GM12878 (cell line): ENCODE measurements around the gene NOL4L. TPM values are rescaled to one million over a fixed set of nuclear protein-coding genes. Genes with fewer than 3 reads are reported as not detected.

Source experiments
- ATAC-seq: fragments of 200-7000 bp; cut with Tn5 transposase; 3 replicates; pipeline ENCODE4 v1.9.1; 2020; ENCODE audit warnings: mild to moderate bottlenecking, moderate library complexity
- BruUV-seq: library from RNA; stranded (reverse); fragments of 400-500 nt; replicated peaks from 2 replicates; lab custom pipeline; 2021; lab: Mats Ljungman, UMichigan
- CTCF ChIA-PET: fragments of 300-600 bp; sonication (Branson Sonifier 250); formaldehyde crosslinking; extraction: SDS; loops from one replicate; lab custom pipeline; 2021; ENCODE audit warnings: inconsistent platforms; lab: Yijun Ruan, JAX
- POLR2A ChIA-PET: fragments of 350-600 bp; formaldehyde crosslinking; extraction: SDS; loops from one replicate; lab custom pipeline; 2021; ENCODE audit warnings: inconsistent platforms; lab: Charles Lee
- RAD21 ChIA-PET: fragments of 300-600 bp; sonication (Branson Sonifier 250); formaldehyde crosslinking; loops from one replicate; lab custom pipeline; 2023; ENCODE audit warnings: antibody characterized with exemption; ENCODE audit not compliant: unreplicated experiment; lab: Charles Lee
- SMC1A ChIA-PET: fragments of 300-600 bp; sonication (Branson Sonifier 250); formaldehyde crosslinking; loops from one replicate; lab custom pipeline; 2023; ENCODE audit not compliant: unreplicated experiment, uncharacterized antibody; lab: Charles Lee
- DNase-seq: peaks from one replicate; pipeline ENCODE4 v3.0.0-alpha.2; 2011; ENCODE audit warnings: low read depth, low spot score
- FAIRE-seq: peaks from 3 replicates; lab custom pipeline; 2011; peaks lifted over from hg19 to GRCh38; lab: Jason Lieb, UNC
- H2AFZ ChIP-seq: 2 replicates; pipeline ENCODE4 v1.6.0; 2011; ENCODE audit warnings: low read depth, low read length, control low read depth; ENCODE audit not compliant: control insufficient read depth
- H3K27ac ChIP-seq: 2 replicates; pipeline ENCODE4 v1.5.1; 2011; ENCODE audit warnings: control low read depth; ENCODE audit not compliant: control insufficient read depth, insufficient read depth
- H3K27me3 ChIP-seq, 2 experiments: replicated peaks in 1 of 2; 2 replicates each; pipeline versions ENCODE4 v1.6.0 to v1.6.1; 2011; ENCODE audit warnings: low read length in 1 of 2; ENCODE audit not compliant: control insufficient read depth in 2 of 2, insufficient read depth in 2 of 2
- H3K36me3 ChIP-seq, 2 experiments: 2 replicates each; pipeline ENCODE4 v1.5.1; 2011; ENCODE audit warnings: low read length in 1 of 2; ENCODE audit not compliant: control insufficient read depth in 2 of 2, insufficient read depth in 2 of 2
- H3K4me1 ChIP-seq: 2 replicates; pipeline ENCODE4 v1.6.1; 2011; ENCODE audit warnings: mild to moderate bottlenecking, low read length, moderate library complexity, mixed read lengths; ENCODE audit not compliant: control insufficient read depth, insufficient read depth
- H3K4me2 ChIP-seq: 2 replicates; pipeline ENCODE4 v1.6.0; 2011; ENCODE audit warnings: control low read depth; ENCODE audit not compliant: control insufficient read depth, insufficient read depth
- H3K4me3 ChIP-seq: fragments of 200-600 bp; sonication (generic); 2 replicates; pipeline ENCODE4 v1.5.1; 2016
- H3K79me2 ChIP-seq: 2 replicates; pipeline ENCODE4 v1.6.0; 2011; ENCODE audit warnings: low read length; ENCODE audit not compliant: control insufficient read depth, insufficient read depth
- H3K9ac ChIP-seq: 2 replicates; pipeline ENCODE4 v1.8.0; 2011; ENCODE audit warnings: low read length, control low read depth, mixed read lengths; ENCODE audit not compliant: control insufficient read depth, insufficient read depth
- H3K9me3 ChIP-seq: replicated peaks from 3 replicates; pipeline ENCODE4 v1.5.1; 2011; ENCODE audit warnings: mild to moderate bottlenecking, low read length; ENCODE audit not compliant: control insufficient read depth, insufficient read depth
- H4K20me1 ChIP-seq: 2 replicates; pipeline ENCODE4 v1.6.0; 2011; ENCODE audit not compliant: control insufficient read depth, insufficient read depth
- CHD4 ChIP-seq: fragments of 200-600 bp; sonication (generic); IDR thresholded peaks from 2 replicates; pipeline ENCODE4 v1.6.1; 2016; ENCODE audit warnings: mild to moderate bottlenecking
- HDAC6 ChIP-seq: fragments of 200-600 bp; sonication (generic); IDR thresholded peaks from one replicate; pipeline ENCODE4 v1.8.0; 2017; ENCODE audit warnings: antibody characterized with exemption; ENCODE audit not compliant: unreplicated experiment
- IRF4 ChIP-seq: IDR thresholded peaks from 2 replicates; pipeline ENCODE4 v1.6.1; 2011; ENCODE audit warnings: low read depth, low read length
- MEF2B ChIP-seq: fragments of 450-650 bp; IDR thresholded peaks from 2 replicates; pipeline ENCODE4 v1.6.1; 2018; ENCODE audit warnings: mild to moderate bottlenecking, moderate library complexity; ENCODE audit not compliant: partially characterized antibody, poor library complexity, severe bottlenecking
- NR2C2 ChIP-seq: IDR thresholded peaks from 2 replicates; pipeline ENCODE4 v1.6.1; 2011; ENCODE audit warnings: borderline replicate concordance, low read depth; ENCODE audit not compliant: control insufficient read depth, insufficient read length
- RCOR1 ChIP-seq: conservative IDR thresholded peaks from 2 replicates; pipeline ENCODE4 v1.6.1; 2012; ENCODE audit warnings: low read depth, low read length, improper control_type of control experiment
- SIN3A ChIP-seq: IDR thresholded peaks from 2 replicates; pipeline ENCODE4 v1.6.1; 2012; ENCODE audit warnings: low read depth, low read length, improper control_type of control experiment
- SIX5 ChIP-seq: IDR thresholded peaks from 2 replicates; pipeline ENCODE4 v1.6.1; 2011; ENCODE audit warnings: mild to moderate bottlenecking, low read depth, low read length, moderate library complexity; ENCODE audit not compliant: severe bottlenecking
- SMC3 ChIP-seq: IDR thresholded peaks from 2 replicates; pipeline ENCODE4 v1.6.1; 2011; ENCODE audit warnings: low read length, improper control_type of control experiment, borderline replicate concordance
- SP1 ChIP-seq: IDR thresholded peaks from one replicate; pipeline ENCODE4 v1.6.1; 2011; ENCODE audit warnings: low read depth, low read length
- STAT1 ChIP-seq: fragments of 450-650 bp; conservative IDR thresholded peaks from 2 replicates; pipeline ENCODE4 v1.6.1; 2014; ENCODE audit warnings: antibody characterized with exemption, mild to moderate bottlenecking
- TAF1 ChIP-seq: IDR thresholded peaks from 2 replicates; pipeline ENCODE4 v1.6.1; 2011; ENCODE audit warnings: mild to moderate bottlenecking, low read depth, low read length, borderline replicate concordance
- WGBS: methylation state at CpG from one replicate; pipeline ENCODE4 v1.1.6; 2016; ENCODE audit warnings: low lambda C conversion rate; ENCODE audit not compliant: insufficient replicate concordance, insufficient coverage; ENCODE audit errors: missing lambda C conversion rate; 5-methylcytosine and 5-hydroxymethylcytosine counted together
- in situ Hi-C: fragments of 300-500 bp; cut with MboI; formaldehyde crosslinking; loops from 9 replicates; pipeline ENCODE4 v1.14.3; 2018; ENCODE audit warnings: mixed read lengths
- intact Hi-C: fragments of 100-400 bp; cut with micrococcal nuclease; formaldehyde crosslinking; loops from one replicate; pipeline ENCODE4 v1.14.2; 2022; ENCODE audit not compliant: unreplicated experiment
- polyA plus RNA-seq, 11 experiments: library from polyadenylated mRNA; depleted of rRNA in 4 of 11; unstranded in 6 of 11; stranded (reverse) in 5 of 11; fragments of >200 nt; fragmentation: Nextera tagmentation in 4 of 11; fragmentation: Illumina TruSeq in 1 of 11; extraction: Ambion mirVana in 4 of 11; extraction: Trizol in 1 of 11; gene quantifications; 1 replicate in 1 of 11; 2 replicates in 10 of 11; pipeline versions ENCODE4 v1.2.1 to v1.2.3, GENCODE V29; 2011 to 2016; ENCODE audit warnings: inconsistent platforms in 2 of 11, missing spikeins in 2 of 11, low read depth in 1 of 11
- total RNA-seq, 4 experiments: library from RNA; depleted of rRNA in 3 of 4; stranded (reverse); fragments of >200 nt in 3 of 4; fragmentation: Illumina TruSeq in 1 of 4; extraction: Trizol in 1 of 4; gene quantifications; 2 replicates each; pipeline versions ENCODE4 v1.2.1 to v1.2.3, GENCODE V29; 2013 to 2021
- TF ChIP-seq, protein P1 (sequence below): fragments of 450-650 bp; IDR thresholded peaks from 2 replicates; pipeline ENCODE4 v1.6.1; 2017; ENCODE audit warnings: mild to moderate bottlenecking, moderate library complexity
- TF ChIP-seq, protein P2 (sequence below): fragments of 450-650 bp; IDR thresholded peaks from 2 replicates; pipeline ENCODE4 v1.6.1; 2018; ENCODE audit warnings: mild to moderate bottlenecking, low read depth, moderate library complexity; ENCODE audit not compliant: partially characterized antibody

Gene NOL4L
- total and polyA plus RNA-seq, 10 of the 15 experiments (the other 5 are each of a cell fraction or from before 2014, with no cell fraction given) = 2.3 to 24.0 (median 8.0) TPM

DNA sequence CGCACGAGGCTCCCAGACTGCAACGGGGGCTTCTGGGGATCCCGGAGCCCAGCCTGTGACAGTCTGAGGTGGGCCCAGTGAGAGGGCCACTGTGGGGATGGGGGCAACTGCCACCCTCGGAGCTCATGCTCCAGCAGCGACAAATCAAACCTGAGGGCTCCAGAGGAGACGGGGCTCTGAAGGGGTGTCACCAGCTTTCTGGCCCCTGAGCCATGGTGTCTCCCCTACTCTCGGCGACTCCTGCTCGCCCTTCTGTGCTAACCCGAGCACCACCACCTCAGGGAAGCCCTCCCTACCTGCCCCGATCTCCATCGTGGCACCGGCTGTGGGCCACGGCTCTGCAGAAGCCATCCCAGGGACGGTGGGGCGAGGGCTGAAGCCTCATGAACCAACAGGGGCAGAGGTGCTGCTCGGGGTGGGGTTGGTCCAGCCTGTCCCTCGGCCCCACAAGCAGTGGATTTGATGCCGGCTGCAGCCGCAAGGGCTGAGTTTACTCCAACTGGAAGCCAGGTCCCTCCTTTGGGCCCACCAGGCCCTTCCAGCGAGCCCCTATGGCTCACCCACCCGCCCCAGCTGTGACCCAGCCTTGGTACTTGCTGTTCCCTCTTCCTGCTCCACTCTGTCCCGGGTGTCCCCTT lies 124.3 kb downstream of the NOL4L start (continued):
- TF ChIP-seq, protein P1, sequence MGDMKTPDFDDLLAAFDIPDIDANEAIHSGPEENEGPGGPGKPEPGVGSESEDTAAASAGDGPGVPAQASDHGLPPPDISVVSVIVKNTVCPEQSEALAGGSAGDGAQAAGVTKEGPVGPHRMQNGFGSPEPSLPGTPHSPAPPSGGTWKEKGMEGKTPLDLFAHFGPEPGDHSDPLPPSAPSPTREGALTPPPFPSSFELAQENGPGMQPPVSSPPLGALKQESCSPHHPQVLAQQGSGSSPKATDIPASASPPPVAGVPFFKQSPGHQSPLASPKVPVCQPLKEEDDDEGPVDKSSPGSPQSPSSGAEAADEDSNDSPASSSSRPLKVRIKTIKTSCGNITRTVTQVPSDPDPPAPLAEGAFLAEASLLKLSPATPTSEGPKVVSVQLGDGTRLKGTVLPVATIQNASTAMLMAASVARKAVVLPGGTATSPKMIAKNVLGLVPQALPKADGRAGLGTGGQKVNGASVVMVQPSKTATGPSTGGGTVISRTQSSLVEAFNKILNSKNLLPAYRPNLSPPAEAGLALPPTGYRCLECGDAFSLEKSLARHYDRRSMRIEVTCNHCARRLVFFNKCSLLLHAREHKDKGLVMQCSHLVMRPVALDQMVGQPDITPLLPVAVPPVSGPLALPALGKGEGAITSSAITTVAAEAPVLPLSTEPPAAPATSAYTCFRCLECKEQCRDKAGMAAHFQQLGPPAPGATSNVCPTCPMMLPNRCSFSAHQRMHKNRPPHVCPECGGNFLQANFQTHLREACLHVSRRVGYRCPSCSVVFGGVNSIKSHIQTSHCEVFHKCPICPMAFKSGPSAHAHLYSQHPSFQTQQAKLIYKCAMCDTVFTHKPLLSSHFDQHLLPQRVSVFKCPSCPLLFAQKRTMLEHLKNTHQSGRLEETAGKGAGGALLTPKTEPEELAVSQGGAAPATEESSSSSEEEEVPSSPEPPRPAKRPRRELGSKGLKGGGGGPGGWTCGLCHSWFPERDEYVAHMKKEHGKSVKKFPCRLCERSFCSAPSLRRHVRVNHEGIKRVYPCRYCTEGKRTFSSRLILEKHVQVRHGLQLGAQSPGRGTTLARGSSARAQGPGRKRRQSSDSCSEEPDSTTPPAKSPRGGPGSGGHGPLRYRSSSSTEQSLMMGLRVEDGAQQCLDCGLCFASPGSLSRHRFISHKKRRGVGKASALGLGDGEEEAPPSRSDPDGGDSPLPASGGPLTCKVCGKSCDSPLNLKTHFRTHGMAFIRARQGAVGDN = no peak
- TF ChIP-seq CHD4 (no peak), HDAC6 (no peak), SIN3A (no peak), SP1 (no peak)

DNA sequence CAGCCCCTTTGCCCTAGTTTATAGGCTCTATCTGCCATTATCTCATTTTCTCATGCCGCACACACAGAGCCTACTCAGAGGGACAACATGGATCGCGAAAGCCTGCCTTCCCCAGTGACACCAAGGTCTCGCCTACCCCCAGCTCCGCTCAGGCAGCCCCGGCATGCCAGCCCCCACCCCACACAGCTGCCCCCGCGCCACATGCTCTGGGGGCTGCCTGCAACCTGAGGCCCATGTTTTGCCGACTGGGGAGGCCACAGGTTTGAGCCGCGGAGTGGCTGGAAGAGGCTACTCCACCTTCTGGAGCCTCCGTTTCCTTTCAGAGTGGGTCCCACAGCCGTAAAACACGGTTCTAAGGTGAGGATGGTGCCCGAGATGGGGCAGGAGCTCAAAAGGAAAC lies 124.9 kb downstream of the NOL4L start:
- ChIA-PET POLR2A (no interaction called here), CTCF (no interaction called here), RAD21 (no interaction called here), SMC1A (no interaction called here)
- H4K20me1 ChIP-seq = no peaks in the 10 kb centered on the region
- H2AFZ ChIP-seq = no peak overlapping the region
- BruUV-seq = no TSS peak
- no peaks in the 10 kb centered on the region for H3K79me2 ChIP-seq
- DNase-seq (no peak), ATAC-seq (no peak), FAIRE-seq (no peak)
- intact Hi-C loops = no loop called here
- in situ Hi-C loops = no loop called here
- no peak overlapping the region for H3K9ac ChIP-seq
- WGBS = 74% methylated on average over 15 of the region's 15 CpGs
- no peak overlapping the region for H3K4me3 ChIP-seq
- H3K4me1 ChIP-seq = no peaks in the 10 kb centered on the region
- no peaks in the 10 kb centered on the region for H3K9me3 ChIP-seq
- no peaks in the 10 kb centered on the region for H3K27me3 ChIP-seq
- H3K27ac ChIP-seq = no peak overlapping the region
- H3K4me2 ChIP-seq = no peak overlapping the region
- H3K36me3 ChIP-seq = no peaks in the 10 kb centered on the region; a peak in 1 of 4 replicates
- TF ChIP-seq, protein P2, sequence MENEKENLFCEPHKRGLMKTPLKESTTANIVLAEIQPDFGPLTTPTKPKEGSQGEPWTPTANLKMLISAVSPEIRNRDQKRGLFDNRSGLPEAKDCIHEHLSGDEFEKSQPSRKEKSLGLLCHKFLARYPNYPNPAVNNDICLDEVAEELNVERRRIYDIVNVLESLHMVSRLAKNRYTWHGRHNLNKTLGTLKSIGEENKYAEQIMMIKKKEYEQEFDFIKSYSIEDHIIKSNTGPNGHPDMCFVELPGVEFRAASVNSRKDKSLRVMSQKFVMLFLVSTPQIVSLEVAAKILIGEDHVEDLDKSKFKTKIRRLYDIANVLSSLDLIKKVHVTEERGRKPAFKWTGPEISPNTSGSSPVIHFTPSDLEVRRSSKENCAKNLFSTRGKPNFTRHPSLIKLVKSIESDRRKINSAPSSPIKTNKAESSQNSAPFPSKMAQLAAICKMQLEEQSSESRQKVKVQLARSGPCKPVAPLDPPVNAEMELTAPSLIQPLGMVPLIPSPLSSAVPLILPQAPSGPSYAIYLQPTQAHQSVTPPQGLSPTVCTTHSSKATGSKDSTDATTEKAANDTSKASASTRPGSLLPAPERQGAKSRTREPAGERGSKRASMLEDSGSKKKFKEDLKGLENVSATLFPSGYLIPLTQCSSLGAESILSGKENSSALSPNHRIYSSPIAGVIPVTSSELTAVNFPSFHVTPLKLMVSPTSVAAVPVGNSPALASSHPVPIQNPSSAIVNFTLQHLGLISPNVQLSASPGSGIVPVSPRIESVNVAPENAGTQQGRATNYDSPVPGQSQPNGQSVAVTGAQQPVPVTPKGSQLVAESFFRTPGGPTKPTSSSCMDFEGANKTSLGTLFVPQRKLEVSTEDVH = no peak
- TF ChIP-seq MEF2B = no peak
- no peak for TF ChIP-seq SMC3
- no peak for TF ChIP-seq TAF1
- TF ChIP-seq IRF4 = no peak
- TF ChIP-seq RCOR1 = no peak
- TF ChIP-seq NR2C2 = no peak
- TF ChIP-seq STAT1 = no peak
- no peak for TF ChIP-seq SIX5
